Ovary (tissue), 9 donors: ENCODE results near the gene LAD1. TPM values are rescaled to one million over a fixed set of nuclear protein-coding genes. Genes with fewer than 3 reads are reported as not detected.

Experiments
- DNase-seq, 5 donors: peaks; one replicate each; pipeline ENCODE4 v3.0.0-alpha.2; 2019 to 2020
- H3K27ac ChIP-seq, 2 donors: fragments of 200-600 bp; one replicate each; pipeline versions ENCODE4 v1.5.1 to v1.8.0; 2019 to 2022
- H3K27me3 ChIP-seq: fragments of 200-600 bp; one replicate; pipeline ENCODE4 v1.8.0; 2022
- H3K36me3 ChIP-seq: fragments of 200-600 bp; sonication (generic); one replicate; pipeline ENCODE4 v1.5.1; 2019
- H3K4me1 ChIP-seq: one replicate; pipeline ENCODE4 v1.8.1; 2013; ENCODE audit warnings: mild to moderate bottlenecking, moderate library complexity; ENCODE audit not compliant: insufficient read depth
- H3K4me3 ChIP-seq: fragments of 200-600 bp; sonication (generic); one replicate; pipeline ENCODE4 v1.5.1; 2017
- H3K9me3 ChIP-seq, 2 donors: fragments of 200-600 bp in 1 of 2; sonication (generic) in 1 of 2; one replicate each; pipeline versions ENCODE4 v1.5.1 to v1.8.1; 2013 to 2019; ENCODE audit warnings: mild to moderate bottlenecking in 1 of 2, moderate library complexity in 1 of 2
- CTCF ChIP-seq, 3 donors: fragments of 450-650 bp in 2 of 3; fragments of 200-600 bp in 1 of 3; IDR thresholded peaks; one replicate each; pipeline versions ENCODE4 v1.5.1 to v1.8.0; 2016 to 2022; ENCODE audit warnings: antibody characterized with exemption in 3 of 3, mild to moderate bottlenecking in 1 of 3
- EP300 ChIP-seq: sonication (generic); formaldehyde crosslinking; IDR thresholded peaks from one replicate; pipeline ENCODE4 v1.6.1; 2017; ENCODE audit warnings: antibody characterized with exemption
- POLR2A ChIP-seq: fragments of 450-650 bp; IDR thresholded peaks from one replicate; pipeline ENCODE4 v1.6.1; 2017; ENCODE audit warnings: antibody characterized with exemption, mild to moderate bottlenecking, moderate library complexity
- WGBS, 3 donors: extraction: QIAGEN DNeasy Blood & Tissue Kit in 1 of 3; methylation state at CpG; one replicate each; pipeline versions ENCODE4 v1.1.5 to v1.1.7; 2013 to 2017; 5-methylcytosine and 5-hydroxymethylcytosine counted together
- intact Hi-C, 4 donors: fragments of 100-400 bp; cut with DNase I; formaldehyde crosslinking; loops; one replicate each; pipeline versions ENCODE4 v1.11.0 to v1.15.1; 2022 to 2023
- polyA plus RNA-seq, 2 donors: library from polyadenylated mRNA; stranded (reverse); fragments of 200-250 nt in 1 of 2; fragments of 350-450 nt in 1 of 2; fragmentation: Illumina TruSeq in 1 of 2; extraction: RNeasy Lipid Tissue Mini Kit (QIAGEN cat#74804) in 1 of 2; gene quantifications; one replicate each; pipeline ENCODE4 v1.2.3, GENCODE V29; 2013 to 2014
- total RNA-seq, 7 donors: library from RNA; depleted of rRNA in 2 of 7; stranded (reverse); fragments of >200 nt in 2 of 7; fragmentation: NEBNext Ultra II Directional in 3 of 7; extraction: Animal tissue kit (Norgen Biotek cat#: 25700) in 3 of 7; gene quantifications; one replicate each; pipeline versions ENCODE4 v1.1.0 to v1.2.4, GENCODE V29; 2016 to 2023
- donor health status: DM: no; HTN: no; CAD: no; lungs with moderate emphysema.
- donor health status: DM: no; HTN: no; CAD: no.
- donor health status: Bipolar disorder and iron deficiency.
- donor health status: DM: yes; HTN: yes; CAD: no.
- donor health status: DM: no; HTN: no; CAD: no.
- donor health status: DM: yes; HTN: yes; CAD: no.

LAD1 gene
- total and polyA plus RNA-seq, 9 donors: 0.13 to 9.8 (median 2.1) TPM; not detected in 2

GRCh38 chr1:201443747-201444146 lies 44.6 kb upstream of the LAD1 start:
- Histone ChIP-seq H3K27me3 (no peaks in the 10 kb centered on the region), H3K4me3 (no peak overlapping the region), H3K9me3 (no peaks in the 10 kb centered on the region), H3K4me1 (peaks cover 6% of the 10 kb centered on the region), H3K36me3 (no peaks in the 10 kb centered on the region), H3K27ac (no peak overlapping the region)
- intact Hi-C loops: loop anchor here in 1 of 4 donors (10.0 kb wide), 1 partner anchor 71 kb away; no protein-coding TSS in a partner anchor
- WGBS, 3 donors: 90 to 94% (median 92%) methylated on average over 7 of the region's 7 CpGs
- TF ChIP-seq POLR2A (no peak), EP300 (no peak), CTCF (IDR thresholded peaks at IDR 0.05) (no peak)
- no peak for DNase-seq

- Histone ChIP-seq H3K4me1 (peaks cover 6% of the 10 kb centered on the region), H3K9me3 (no peaks in the 10 kb centered on the region), H3K27ac (no peak overlapping the region), H3K36me3 (no peaks in the 10 kb centered on the region), H3K27me3 (no peaks in the 10 kb centered on the region), H3K4me3 (no peak overlapping the region)
- DNase-seq: no peak
- TF ChIP-seq POLR2A: no peak
- no peak for TF ChIP-seq CTCF (IDR thresholded peaks at IDR 0.05)
- TF ChIP-seq EP300: no peak
- 67 to 71% (median 68%) methylated on average over 3 of the region's 3 CpGs for WGBS, 3 donors
- intact Hi-C loops: no loop called here
Measured at GRCh38 chr1:201436969-201437368, 37.8 kb upstream of the LAD1 start.

GRCh38 chr1:201436393-201436792 lies 37.3 kb upstream of the LAD1 start:
- intact Hi-C loops: no loop called here
- TF ChIP-seq EP300 (no peak), CTCF (IDR thresholded peaks at IDR 0.05) (no peak), POLR2A (no peak)
- H3K4me1 ChIP-seq: peaks cover 6% of the 10 kb centered on the region
- no peaks in the 10 kb centered on the region for H3K27me3 ChIP-seq
- H3K9me3 ChIP-seq: no peaks in the 10 kb centered on the region
- no peak for DNase-seq
- no peaks in the 10 kb centered on the region for H3K36me3 ChIP-seq
- H3K27ac ChIP-seq: no peak overlapping the region
- H3K4me3 ChIP-seq: no peak overlapping the region
- 28 to 39% (median 32%) methylated on average over 6 of the region's 6 CpGs for WGBS, 3 donors

- 92 to 96% (median 93%) methylated on average over 3 of the region's 3 CpGs for WGBS, 3 donors
- H3K4me3 ChIP-seq: no peak overlapping the region
- no peak overlapping the region for H3K27ac ChIP-seq
- H3K4me1 ChIP-seq: peaks cover 6% of the 10 kb centered on the region
- intact Hi-C loops: no loop called here
- DNase-seq: no peak
- H3K36me3 ChIP-seq: no peaks in the 10 kb centered on the region
- no peak for TF ChIP-seq CTCF (IDR thresholded peaks at IDR 0.05)
- no peak for TF ChIP-seq EP300
- TF ChIP-seq POLR2A: no peak
- H3K9me3 ChIP-seq: no peaks in the 10 kb centered on the region
- no peaks in the 10 kb centered on the region for H3K27me3 ChIP-seq
Measured at GRCh38 chr1:201434266-201434665, 35.1 kb upstream of the LAD1 start.

- intact Hi-C loops: no loop called here
- no peak for DNase-seq
- Histone ChIP-seq H3K27ac (no peak overlapping the region), H3K9me3 (no peaks in the 10 kb centered on the region), H3K27me3 (no peaks in the 10 kb centered on the region), H3K36me3 (no peaks in the 10 kb centered on the region), H3K4me3 (no peak overlapping the region), H3K4me1 (peaks cover 6% of the 10 kb centered on the region)
- no peak for TF ChIP-seq POLR2A
- TF ChIP-seq EP300: no peak
- no peak for TF ChIP-seq CTCF (IDR thresholded peaks at IDR 0.05)
- WGBS, 3 donors: 77 to 88% (median 78%) methylated on average over 6 of the region's 6 CpGs
Measured at GRCh38 chr1:201433609-201434008, 34.5 kb upstream of the LAD1 start.
